NCI-H2196 (cell line): Measurements from ENCODE around the gene ASTN1.

Source experiments
- DNase-seq: peaks from one replicate; lab custom pipeline; 2025; ENCODE audit not compliant: unreplicated experiment; lab: John Stamatoyannopoulos, UW

The ASTN1 gene

DNA sequence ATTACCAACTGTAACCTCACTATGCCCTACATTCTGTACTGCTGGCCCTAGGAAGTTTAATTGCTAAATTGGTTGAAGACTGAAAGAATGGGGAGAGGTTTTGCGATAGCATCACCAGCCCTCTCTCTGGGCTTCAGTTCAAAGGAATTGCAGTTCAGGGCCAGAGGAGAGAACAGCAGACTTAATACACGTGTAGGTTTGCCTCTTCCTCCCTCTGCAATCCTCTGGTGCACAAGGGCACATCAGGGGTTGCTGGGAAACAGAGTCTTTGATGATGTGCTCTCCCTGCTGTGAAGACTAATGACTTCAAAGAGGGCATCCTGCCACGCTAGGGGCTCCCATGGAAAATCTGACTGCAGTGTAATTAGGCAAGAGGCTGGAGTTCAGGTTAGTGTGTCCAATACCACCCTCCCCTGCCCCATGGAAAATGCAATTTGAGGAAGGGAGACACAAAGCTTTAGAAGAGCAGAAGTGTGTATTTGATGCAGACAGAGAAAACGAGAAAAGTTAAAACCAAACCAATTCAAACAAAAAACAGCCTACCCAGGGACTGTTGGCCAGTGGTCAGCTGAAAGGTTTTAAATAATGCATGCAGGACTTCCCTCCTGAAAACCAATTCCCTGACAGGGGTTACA is 167.9 kb downstream of the ASTN1 start:
- DNase-seq: no peak

DNA sequence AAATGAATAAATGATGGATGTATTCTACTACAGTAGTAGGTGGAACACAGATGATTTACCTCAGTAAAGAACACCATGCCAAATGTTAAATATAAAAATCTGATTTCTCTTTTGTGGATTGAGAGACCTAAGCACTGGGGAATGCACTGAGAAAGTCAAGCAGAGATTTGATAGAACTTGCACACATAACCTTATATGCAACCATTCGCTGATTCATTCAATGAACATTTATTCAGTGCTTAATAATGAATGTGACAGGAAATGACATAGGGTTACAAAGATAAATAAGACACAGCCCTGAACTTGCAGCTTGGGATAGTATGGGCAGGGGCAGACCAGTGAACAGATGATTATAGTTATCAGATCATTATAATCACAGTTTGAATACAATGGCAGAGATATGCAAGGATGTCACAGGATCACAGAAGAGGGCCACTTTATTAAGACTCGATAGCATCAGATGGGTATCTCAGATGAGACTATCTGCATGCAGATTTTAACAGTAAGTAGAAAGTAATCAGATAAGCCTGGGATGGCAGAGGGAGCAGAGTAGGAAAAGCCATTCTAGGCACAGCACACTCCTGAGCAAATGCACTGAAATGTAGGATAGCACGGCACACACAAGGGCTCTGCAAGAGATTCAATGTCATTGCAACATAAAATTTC is 169.4 kb downstream of the ASTN1 start:
- no peak for DNase-seq

DNA sequence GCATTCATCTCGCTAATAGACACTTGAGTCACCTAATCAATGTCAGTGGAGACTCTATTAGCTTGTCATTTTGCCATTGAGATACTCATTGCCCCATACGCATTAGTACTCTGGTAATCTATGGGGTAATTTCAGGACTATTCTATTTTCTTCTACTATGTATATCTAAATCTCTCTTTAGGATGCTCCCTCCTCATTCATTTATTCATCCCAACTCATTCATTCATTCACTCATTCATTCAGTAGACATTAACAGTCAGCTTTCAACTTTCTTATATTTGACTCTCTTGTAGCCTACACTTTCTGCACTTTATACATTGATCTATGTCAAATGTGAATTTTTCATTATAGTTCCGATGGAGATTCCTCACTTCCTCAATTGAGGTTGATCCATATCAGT is 170.9 kb downstream of the ASTN1 start:
- no peak for DNase-seq

DNA sequence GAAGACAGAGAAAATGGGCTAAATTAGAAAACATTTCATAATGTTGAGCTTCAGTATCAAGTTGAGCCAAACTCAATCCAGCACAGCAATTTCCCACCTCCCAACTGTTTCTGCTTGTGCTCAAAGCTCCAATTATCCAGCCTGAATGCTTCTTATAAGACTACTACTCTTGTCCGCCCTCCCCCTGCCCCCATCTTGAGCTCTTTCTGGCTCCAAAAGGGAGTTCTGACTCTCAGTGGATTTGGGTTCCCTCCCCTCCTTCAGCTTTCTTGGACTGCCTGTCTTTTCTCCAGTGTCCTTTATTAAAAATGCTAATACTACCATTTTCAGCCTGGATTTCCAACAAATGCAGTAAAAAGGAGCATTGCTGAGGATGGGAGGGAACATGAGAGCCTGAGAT is 174.8 kb downstream of the ASTN1 start:
- no peak for DNase-seq

DNA sequence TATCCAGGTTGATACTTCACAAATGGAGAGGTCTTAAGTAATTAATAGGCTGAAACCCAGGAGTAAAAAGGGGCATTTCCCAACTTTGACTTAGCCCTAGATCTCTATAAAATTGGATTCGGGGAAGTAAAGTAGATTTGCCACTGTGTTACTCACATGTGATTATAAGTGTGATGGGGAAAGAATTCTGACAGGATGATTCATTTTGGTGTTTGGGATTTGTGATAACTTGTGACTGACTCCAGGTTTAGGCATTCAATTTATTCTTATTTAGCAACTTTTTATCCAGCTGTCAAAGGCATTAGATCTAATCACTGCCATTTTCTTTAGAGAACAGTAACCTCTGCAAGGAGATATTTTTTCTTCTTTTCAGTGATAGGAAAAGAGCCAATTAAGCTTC is 175.5 kb downstream of the ASTN1 start:
- no peak for DNase-seq

DNA sequence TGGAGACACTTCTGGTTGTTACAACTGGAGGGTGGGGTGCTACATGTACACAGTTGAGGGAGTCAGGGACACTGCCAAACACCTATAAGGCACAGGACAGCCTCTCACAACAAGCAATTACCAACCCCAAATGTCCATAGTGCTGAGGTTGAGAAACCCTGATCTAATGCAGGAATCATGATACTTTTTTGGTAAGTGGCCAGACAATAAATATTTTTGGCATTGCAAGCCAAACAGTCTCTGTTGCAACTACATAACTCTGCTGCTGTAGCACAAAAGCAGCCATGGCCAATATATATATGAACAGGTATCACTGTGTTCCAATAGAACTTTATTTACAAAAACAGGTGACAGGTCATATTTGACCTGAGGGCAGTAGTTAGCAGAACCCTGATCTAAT is 177.5 kb downstream of the ASTN1 start:
- no peak for DNase-seq

DNA sequence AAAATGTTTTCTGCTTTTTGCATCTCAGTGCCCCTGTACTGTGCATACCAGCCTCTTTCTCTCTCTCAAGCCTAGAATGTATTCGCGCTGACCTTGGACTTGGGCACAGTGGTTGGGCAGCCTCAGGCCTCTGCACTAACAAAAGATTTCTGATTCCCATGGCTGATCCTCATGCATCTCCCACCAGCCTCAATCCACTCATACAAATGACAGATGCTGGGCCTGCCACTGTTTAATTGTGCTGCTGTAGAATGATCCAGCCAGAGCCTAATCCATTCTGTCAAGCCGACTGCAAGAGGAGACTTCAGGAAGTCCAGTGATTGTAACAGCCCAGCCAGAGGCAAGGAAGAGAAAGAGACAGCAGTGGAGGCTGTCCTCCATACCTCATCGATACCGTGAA is 180.8 kb downstream of the ASTN1 start:
- no peak for DNase-seq

DNA sequence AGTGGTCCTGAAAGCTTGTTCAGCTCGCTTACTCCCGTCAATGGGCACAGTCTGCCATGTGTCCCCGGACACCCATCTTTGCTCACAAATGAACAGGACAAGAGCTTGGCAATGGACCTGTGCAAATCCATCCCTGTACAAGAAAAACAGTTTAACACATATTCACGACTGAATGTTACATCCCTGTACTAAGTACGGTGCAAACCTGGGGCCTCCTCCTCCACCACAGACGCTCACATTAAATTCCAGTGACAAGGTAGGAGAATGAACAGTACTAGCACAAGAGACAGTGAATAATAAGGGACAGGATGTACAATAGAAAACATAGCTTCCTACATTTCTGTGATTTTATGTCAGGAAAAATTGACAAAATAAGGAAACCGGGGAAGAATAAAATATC is 187.7 kb downstream of the ASTN1 start:
- no peak for DNase-seq

DNA sequence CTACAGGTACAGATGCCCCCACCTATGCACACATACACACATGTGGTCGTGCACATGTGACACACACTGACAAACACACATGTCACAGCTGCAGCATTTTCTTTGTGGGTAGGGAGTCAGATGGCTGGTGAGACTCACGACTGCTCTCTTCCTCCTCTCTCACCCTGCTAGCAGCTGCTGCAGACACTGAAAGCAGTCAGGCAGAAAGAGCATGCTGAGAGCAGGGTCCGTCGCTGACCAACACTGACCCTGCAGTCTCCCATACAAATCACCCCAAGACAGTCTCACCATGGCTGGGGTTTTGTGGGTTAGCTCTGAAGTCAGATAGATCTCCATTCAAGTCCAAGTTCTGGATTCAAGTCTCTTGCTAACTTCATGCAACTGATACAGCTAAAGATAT is 188.3 kb downstream of the ASTN1 start:
- DNase-seq: no peak

DNA sequence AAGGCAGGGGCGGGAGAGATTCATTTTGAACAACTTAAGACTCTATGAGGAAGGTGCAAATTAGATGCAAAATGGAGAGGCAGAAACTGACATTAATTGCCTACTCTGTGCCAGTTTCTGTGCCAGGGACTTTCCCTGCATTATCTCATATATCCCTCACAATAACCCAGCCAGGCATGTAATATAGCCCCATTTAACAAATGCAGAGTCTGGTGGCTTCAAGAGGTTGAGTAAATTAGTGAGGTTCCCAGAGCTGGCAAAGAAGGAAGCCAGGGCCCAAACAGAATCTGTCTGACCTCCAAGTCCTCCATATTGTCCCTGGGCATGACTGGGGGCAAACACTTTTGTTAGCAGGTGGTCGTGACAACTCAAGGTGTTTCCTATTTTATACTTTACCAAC is 199.8 kb downstream of the ASTN1 start:
- no peak for DNase-seq

DNA sequence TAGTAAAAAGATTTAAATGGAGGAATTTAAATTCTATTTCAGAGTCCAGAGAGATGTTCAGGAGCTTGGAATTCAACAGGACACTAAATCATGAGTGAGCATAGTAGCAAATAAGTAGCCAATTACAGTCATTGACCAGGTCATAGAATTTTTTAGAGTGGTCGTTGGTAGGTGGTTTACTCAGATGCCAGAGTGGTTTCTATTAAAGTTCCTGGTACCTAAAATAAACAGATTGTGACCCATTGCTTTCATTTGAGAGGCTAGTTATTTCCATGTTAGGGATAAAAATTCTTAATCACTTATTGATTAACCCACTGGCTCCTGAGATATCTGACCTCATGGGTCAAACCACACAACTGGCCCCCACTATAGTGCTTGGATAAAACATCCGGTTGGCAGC is 201.3 kb downstream of the ASTN1 start:
- DNase-seq: no peak

DNA sequence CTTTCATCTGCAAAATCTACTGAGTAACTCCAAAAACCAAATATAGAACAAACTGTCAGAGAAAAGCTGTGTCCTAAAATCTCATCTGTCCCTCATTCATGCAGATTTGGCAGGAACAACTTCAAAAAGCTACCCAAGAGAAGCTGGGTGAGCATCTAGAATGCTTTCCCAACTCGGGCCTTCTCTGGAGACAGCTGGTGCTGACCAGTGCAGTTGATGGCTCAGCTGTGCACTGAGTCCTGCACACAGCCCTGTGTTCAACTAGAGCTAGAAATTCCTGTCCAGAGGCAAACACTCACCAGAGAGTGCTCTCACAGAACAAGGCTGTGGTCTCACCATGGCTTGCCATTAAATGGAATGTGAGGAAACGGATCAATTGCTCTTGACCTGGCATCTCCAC is 202.8 kb downstream of the ASTN1 start:
- no peak for DNase-seq

DNA sequence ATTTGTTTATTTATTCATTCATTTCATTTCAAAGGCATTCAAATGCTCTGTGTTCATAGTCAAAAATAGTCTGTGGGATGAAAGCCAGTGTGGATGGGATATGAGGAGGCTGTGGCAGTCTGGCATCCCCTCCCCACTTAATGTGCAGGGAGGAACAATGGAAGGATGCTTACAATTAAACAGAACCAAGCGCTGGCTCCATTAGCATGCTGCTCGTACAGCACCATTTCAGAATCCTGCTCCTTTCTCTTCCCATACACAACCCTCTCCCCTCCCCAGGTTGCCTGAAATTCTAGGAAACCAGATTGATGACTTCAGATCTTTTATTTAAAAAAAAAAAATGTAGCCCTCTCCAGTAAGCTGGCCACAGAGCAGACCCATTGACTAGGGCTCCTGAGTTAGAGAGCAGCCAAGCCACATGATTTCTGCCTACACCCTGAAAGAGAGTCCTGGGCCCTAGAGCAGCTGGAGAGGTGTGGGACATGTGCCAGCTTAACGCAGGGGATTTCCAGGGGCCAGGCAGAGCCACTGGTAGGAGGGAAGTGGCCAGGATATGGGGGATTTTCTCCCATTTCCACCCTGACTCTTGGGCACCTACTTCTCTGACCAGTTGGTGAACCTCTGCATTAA is 205.2 kb downstream of the ASTN1 start:
- no peak for DNase-seq

DNA sequence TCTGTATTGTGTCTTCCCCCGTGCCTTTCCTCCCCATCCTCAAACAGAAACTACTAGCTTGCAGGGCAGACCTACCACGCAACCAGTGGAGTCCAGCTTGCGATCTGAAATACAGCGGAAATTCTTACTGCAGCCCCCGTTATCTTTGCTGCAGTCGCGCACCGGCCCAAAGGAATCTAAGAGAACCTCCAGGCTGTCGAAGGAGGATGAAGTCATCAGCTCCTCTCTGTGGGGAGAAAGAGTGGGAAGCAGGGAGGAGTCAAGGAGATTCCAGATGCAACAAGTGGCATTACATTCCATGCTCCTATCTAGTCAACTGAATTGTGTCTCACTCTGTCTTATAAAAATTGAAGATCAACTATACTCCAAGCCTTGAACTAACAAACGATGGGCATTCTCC is 206.9 kb downstream of the ASTN1 start:
- no peak for DNase-seq

DNA sequence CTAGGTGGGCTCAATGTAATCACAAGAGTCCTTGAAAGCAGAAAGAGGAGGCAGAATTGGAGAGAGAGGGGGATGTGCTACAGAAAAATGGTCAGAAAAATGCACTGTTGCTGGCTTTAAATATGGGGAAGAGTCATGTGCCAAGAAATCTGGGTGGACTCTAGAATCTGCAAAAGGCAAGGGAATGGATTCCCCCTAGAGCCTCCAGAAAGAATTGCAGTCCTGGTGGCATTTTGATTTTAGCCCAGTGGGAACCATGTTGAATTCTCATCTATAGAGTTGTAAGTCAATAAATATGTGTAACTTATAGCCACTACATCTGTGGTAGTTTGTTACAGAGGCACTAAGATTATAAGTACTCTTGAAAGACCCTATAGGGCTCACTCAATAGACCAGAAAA is 210.3 kb downstream of the ASTN1 start:
- DNase-seq: no peak

DNA sequence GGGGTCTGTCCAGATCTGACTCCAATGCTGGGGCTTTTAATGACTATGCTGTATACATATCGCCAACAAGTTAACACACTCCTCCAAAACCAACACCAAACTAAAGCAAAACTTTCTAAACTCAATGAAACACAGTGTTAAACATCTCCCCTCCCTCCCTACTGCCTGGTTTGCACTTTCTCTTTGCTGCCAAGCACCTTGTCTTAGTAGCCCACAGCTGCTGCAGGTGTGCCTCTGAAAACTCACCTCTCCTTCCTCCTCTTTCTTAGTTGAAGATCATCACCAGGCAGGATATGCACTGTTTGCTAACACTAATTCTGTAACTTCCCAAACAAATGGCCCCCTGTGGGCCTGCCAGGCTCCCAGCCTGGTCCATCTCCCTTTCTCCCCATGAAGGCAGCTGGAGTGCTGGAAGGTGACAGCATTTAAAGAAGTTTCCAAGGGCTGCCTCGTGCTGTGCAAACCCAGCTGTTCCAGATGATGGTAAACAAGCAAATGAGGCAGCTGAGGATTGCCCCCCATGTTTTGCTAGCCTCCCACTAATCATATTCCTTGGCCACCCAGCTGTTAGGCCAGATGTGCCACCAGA is 213.7 kb downstream of the ASTN1 start:
- no peak for DNase-seq

DNA sequence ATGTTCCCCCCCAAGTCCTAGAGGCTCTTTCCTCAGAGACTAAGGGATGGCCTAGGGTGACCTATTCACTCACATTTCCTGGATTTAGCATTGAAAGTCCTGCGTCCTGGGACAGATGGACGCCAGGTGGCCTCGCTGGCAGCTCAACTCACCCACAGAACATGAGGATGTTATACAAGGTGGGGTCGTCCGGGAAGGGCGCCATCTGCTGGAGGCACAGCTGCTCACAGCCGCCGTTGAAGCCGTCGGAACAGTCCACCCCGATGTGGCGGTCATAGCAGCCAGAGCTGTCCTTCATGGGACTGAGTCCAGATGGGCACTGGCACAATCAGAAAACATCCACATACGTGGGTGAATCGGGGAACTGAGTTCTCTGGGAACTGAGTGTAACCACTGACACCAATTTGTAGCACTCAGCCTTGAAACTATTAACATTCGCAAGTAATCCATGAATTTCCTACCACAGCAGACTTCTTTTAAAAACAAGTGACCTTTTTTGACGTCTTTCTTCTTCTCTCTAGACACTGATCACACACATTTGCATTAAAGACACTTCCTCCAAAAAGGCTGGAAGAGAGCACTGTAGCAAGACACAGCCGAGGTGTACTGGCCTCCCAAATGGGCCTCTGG is 215.4 kb downstream of the ASTN1 start:
- DNase-seq: peak; percentile 3

DNA sequence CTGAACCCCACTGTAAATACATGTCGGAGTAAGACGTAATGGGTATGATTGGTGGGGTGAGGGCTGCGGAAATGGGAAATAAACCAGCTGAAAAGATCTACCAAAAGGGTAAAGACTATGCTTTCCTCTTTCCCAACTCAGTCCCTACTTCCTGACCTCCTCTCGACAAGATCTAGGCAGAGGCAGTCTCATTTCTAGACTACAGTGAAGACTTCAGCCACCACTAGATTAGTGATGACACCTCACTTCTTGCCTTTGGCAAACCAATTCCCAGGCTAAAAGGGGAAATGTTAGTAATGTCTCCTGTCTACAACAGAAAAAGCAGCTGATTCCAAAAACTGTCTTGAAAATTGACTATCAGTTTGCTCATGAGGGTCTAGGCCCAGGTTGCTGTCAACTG is 219.9 kb downstream of the ASTN1 start:
- DNase-seq: no peak

DNA sequence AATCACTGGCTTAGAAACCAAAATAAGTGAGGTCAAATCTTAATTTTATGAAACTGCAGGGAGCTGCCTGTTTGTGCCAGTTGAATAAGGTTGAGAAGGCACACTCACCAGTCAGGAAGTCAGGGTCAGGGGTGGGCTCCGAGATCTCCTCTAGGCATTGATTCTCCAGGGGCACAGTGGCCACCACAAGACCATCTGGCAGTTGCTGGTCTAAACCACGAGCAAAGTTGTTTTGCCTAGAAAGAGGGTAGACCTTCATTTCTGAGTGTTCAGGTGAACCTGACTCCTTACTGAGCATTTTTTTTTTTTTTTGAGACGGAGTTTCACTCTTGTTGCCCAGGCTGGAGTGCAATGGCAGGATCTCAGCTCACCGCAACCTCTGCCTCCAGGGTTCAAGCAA is 220.7 kb downstream of the ASTN1 start:
- DNase-seq: no peak

DNA sequence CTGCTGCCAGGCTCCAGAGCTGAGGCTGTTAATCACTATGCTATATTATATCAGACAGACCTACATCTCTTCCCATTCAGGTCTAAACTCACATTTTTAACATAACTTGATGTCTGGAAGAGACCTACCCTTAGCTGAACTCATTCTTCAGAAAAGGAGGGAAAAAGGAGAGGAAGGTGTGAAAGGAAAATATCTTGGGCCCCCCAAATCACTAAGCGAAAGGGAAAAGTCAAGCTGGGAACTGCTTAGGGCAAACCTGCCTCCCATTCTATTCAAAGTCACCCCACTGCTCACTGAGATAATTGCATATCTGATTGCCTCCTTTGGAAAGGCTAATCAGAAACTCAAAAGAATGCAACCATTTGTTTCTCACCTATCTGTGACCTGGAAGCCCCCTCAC is 222.2 kb downstream of the ASTN1 start:
- DNase-seq: no peak

DNA sequence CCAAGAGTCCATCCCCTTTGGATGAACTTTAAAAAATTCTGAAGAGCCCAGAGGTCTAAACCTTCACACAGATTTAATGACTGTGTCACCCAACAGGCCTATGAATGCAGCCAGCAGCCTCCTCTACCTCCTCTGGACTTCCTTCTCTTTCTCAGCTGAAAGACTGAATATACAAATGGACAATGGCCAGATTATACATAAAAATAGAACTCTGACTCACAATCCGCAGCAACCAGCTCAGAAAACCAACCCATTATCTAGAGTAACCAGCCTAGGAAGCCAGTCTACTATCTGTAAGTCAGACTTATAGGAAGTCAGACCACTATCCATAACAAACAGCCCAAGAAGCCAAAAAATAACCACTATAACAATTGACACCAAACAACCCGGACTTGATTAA is 224.5 kb downstream of the ASTN1 start:
- DNase-seq: no peak

DNA sequence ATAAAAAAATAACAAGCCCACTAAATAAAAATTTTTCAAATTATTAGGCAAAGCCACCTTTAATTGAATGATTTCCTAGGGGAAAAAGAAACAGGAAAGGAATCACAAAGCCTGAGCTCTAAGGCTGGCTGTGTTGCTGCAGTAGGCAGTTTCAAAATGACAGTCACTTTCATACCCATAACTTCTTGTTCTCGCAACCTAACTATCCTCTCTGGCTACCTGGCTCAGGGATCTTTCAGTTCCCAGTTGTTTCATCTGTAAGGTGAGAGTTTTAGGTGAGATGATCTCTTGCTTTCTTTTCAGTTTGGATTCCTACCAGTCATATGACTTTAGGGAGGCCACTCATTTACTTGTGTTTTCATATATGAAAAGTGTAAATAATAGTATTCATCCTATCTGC is 226.1 kb downstream of the ASTN1 start:
- no peak for DNase-seq
